Measurements from ENCODE around the gene BAG1. TPM values are rescaled to one million over a fixed set of nuclear protein-coding genes. Genes with fewer than 3 reads are reported as not detected.

The BAG1 gene
- total RNA-seq, 3 donors from 2014 or later (not counting 1 experiment from before 2014, with no cell fraction given): 83.4 to 102 (median 93.4) TPM

DNA sequence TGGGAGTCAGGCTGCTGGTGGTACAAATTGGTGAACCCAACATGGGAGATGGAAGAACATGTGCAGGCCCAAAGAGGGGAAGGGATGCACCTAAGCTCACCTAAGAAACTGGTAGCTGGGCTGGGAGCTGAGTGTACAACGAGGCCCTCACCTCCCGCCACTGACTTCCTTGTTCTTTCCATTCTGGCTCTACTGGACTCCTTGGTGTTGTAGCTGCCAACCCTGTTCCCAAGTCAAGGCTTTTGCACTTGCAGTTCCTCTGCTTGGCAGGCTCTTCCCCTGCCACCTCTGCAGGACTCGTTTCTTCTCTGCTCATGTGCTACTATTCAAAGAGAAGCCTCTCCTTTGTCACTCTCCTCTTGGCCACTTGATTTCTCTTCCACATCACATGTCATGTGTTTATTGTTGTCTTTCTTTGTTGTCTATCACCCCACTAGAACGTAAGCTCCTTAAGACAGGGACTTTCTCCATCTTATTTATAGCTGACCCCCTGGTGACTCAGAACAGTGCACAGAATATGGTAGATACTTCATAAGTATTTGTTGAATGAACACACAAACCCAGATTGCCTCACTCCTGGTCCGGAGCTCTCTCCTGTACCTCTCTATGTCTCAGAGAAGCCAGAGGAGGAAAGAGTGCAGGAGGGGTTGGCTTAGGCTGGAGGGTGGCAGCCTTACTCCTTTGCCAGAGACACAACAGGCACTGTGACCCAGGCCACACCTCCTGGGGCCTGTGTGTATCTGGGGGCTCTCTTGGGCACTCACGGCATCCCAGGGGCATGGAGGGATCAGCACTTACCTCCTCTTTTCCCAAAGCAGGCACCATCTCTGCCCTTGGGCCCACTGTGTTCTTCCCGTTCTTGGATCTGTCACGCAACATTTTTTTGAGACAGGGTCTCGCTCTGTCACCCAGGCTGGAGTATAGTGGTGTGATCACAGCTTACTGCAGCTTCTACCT is 29.7 kb downstream of the BAG1 start:
- Histone ChIP-seq H3K4me3 (ENCODE audit: low read length) (no peak overlapping the region), H3K27me3 (ENCODE audit: control insufficient read depth, insufficient read depth, low read length) (no peaks in the 10 kb centered on the region), H3K4me1 (ENCODE audit: control insufficient read depth, insufficient read depth, low read length) (no peaks in the 10 kb centered on the region), H3K9me3 (ENCODE audit: control insufficient read depth, insufficient read depth, low read length) (no peaks in the 10 kb centered on the region), H3K36me3 (ENCODE audit: control insufficient read depth, insufficient read depth, low read length) (no peaks in the 10 kb centered on the region), H3K27ac (ENCODE audit: low read length) (no peak overlapping the region)
- Mint-ChIP-seq H3K27ac (no peak overlapping the region), H3K9me3 (no peaks in the 10 kb centered on the region), H3K4me3 (no peak overlapping the region), H3K27me3 (ENCODE audit: low read depth in 2 of 2) (peaks cover 6 to 12% of the 10 kb centered on the region in 2 donors), H3K36me3 (no peaks in the 10 kb centered on the region), H3K4me1 (no peaks in the 10 kb centered on the region)
- TF ChIP-seq, protein P1, sequence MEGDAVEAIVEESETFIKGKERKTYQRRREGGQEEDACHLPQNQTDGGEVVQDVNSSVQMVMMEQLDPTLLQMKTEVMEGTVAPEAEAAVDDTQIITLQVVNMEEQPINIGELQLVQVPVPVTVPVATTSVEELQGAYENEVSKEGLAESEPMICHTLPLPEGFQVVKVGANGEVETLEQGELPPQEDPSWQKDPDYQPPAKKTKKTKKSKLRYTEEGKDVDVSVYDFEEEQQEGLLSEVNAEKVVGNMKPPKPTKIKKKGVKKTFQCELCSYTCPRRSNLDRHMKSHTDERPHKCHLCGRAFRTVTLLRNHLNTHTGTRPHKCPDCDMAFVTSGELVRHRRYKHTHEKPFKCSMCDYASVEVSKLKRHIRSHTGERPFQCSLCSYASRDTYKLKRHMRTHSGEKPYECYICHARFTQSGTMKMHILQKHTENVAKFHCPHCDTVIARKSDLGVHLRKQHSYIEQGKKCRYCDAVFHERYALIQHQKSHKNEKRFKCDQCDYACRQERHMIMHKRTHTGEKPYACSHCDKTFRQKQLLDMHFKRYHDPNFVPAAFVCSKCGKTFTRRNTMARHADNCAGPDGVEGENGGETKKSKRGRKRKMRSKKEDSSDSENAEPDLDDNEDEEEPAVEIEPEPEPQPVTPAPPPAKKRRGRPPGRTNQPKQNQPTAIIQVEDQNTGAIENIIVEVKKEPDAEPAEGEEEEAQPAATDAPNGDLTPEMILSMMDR (IDR thresholded peaks at IDR 0.05): no peak
- ATAC-seq: no peak
- intact Hi-C loops (cut with micrococcal nuclease): no loop called here
- no peak for DNase-seq
- WGBS (ENCODE audit: insufficient coverage): 80% methylated on average over 8 of the region's 9 CpGs

DNA sequence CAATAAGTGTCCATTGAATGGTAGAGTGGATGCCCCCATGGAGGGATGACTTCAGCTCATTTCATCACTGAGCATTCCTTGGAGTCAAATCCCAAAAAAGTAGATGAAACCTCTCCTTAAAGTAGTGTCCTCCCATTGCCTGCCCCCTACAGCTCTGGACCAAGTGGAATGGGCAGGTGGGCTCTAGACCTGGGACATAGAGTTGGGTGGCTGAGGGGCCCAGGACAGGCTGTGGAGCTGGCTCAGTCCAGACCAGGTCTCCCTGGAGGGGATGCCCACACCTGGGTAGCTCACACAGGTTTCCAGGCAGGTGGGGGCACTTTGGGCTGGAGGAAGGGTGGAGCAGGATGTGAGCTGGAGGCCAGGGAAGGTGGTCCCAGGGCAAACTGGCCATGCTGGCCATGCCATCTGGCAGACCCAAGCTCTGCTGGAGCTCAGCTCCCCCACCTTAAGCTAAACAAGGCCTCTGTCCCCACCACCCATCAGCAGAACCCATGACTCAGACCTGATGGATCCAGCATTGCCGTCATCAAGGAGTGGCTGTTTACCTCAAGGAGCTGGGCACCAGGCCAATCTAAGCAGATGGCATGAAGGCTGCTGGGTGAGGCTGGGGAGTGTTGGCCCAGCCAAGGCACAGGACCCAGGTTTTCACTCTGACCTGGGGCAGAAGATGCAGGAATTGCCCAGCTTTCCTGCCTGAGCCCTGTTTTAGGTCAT is 30.7 kb downstream of the BAG1 start:
- 57% methylated on average over 1 of the region's 1 CpG for WGBS (ENCODE audit: insufficient coverage)
- Histone ChIP-seq H3K4me3 (ENCODE audit: low read length) (no peak overlapping the region), H3K9me3 (ENCODE audit: control insufficient read depth, insufficient read depth, low read length) (no peaks in the 10 kb centered on the region), H3K4me1 (ENCODE audit: control insufficient read depth, insufficient read depth, low read length) (no peaks in the 10 kb centered on the region), H3K36me3 (ENCODE audit: control insufficient read depth, insufficient read depth, low read length) (no peaks in the 10 kb centered on the region), H3K27ac (ENCODE audit: low read length) (no peak overlapping the region), H3K27me3 (ENCODE audit: control insufficient read depth, insufficient read depth, low read length) (no peaks in the 10 kb centered on the region)
- no peaks in the 10 kb centered on the region for H3K4me1 Mint-ChIP-seq
- TF ChIP-seq, protein P1 (IDR thresholded peaks at IDR 0.05): no peak
- H3K36me3 Mint-ChIP-seq: no peaks in the 10 kb centered on the region
- peak in 1 of 2 donors; percentile 16 for DNase-seq
- H3K9me3 Mint-ChIP-seq: no peaks in the 10 kb centered on the region
- H3K27ac Mint-ChIP-seq: no peak overlapping the region
- no peak for ATAC-seq
- H3K4me3 Mint-ChIP-seq: no peak overlapping the region
- peaks cover 6 to 12% of the 10 kb centered on the region in 2 donors for H3K27me3 Mint-ChIP-seq (ENCODE audit: low read depth in 2 of 2)
- intact Hi-C loops (cut with micrococcal nuclease): no loop called here

DNA sequence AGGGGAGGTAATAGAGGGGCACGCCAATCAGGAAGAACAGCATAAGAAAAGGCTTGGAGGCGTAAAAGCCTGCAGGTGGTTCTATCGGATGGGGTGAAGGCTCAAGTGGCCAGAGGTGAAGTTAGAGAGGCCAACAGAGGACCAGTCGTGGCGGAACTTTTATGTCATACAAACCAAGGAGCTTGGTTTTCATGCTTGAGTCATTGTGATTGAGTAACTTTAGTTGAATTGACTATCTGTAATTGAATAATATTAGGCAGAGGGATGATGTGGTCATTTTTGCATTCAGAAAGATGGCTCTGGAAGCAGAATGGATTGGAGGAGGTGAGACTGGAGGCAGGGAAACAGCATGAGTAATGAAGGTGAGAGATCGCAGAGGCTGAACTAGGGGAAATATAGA is 31.7 kb downstream of the BAG1 start:
- Mint-ChIP-seq H3K36me3 (no peaks in the 10 kb centered on the region), H3K27me3 (ENCODE audit: low read depth in 2 of 2) (peaks cover 6 to 12% of the 10 kb centered on the region in 2 donors), H3K9me3 (no peaks in the 10 kb centered on the region), H3K4me1 (no peaks in the 10 kb centered on the region), H3K27ac (no peak overlapping the region), H3K4me3 (no peak overlapping the region)
- Histone ChIP-seq H3K4me3 (ENCODE audit: low read length) (no peak overlapping the region), H3K36me3 (ENCODE audit: control insufficient read depth, insufficient read depth, low read length) (no peaks in the 10 kb centered on the region), H3K27me3 (ENCODE audit: control insufficient read depth, insufficient read depth, low read length) (no peaks in the 10 kb centered on the region), H3K4me1 (ENCODE audit: control insufficient read depth, insufficient read depth, low read length) (no peaks in the 10 kb centered on the region), H3K27ac (ENCODE audit: low read length) (no peak overlapping the region), H3K9me3 (ENCODE audit: control insufficient read depth, insufficient read depth, low read length) (no peaks in the 10 kb centered on the region)
- WGBS (ENCODE audit: insufficient coverage): 92% methylated on average over 6 of the region's 6 CpGs
- DNase-seq: no peak
- ATAC-seq: no peak
- intact Hi-C loops (cut with micrococcal nuclease): no loop called here
- TF ChIP-seq, protein P1 (IDR thresholded peaks at IDR 0.05): no peak
